HG03520 (cell line): ENCODE data around the gene WIPI1.

Experiments
- ATAC-seq: cut with Tn5 transposase; IDR thresholded peaks from one replicate; pipeline ENCODE4 v1.9.1; 2021; ENCODE audit warnings: mild to moderate bottlenecking, moderate library complexity; ENCODE audit not compliant: unreplicated experiment

Gene WIPI1

DNA sequence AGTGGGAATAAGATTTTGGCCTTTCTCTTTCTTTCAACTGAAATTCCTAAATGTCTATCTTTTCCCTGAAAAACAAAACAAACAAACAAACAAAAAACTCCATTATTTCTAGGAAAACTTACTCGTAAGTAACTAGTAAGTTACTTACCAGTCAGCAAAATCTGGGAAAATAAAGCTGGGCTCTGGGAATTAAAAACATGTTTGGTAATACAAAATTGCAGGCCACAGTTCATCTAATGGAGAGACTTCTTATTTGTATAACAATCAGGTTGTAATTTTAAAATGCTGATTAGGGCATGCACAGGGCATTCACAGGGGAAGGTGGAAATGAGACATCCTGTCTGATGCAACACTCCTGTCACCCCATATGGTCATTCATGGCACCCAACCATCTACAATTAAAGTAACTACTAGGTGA lies 3.8 kb upstream of the WIPI1 start:
- no peak for ATAC-seq

- no peak for ATAC-seq
Measured at GRCh38 chr17:68460715-68461114, 3.4 kb upstream of the WIPI1 start.

GRCh38 chr17:68460146-68460545 lies 2.9 kb upstream of the WIPI1 start:
- no peak for ATAC-seq

GRCh38 chr17:68459037-68459639 lies 1.8 kb upstream of the WIPI1 start:
- peak; percentile 22 for ATAC-seq

- ATAC-seq = no peak
Measured at GRCh38 chr17:68458260-68459036, 1.2 kb upstream of the WIPI1 start.

DNA sequence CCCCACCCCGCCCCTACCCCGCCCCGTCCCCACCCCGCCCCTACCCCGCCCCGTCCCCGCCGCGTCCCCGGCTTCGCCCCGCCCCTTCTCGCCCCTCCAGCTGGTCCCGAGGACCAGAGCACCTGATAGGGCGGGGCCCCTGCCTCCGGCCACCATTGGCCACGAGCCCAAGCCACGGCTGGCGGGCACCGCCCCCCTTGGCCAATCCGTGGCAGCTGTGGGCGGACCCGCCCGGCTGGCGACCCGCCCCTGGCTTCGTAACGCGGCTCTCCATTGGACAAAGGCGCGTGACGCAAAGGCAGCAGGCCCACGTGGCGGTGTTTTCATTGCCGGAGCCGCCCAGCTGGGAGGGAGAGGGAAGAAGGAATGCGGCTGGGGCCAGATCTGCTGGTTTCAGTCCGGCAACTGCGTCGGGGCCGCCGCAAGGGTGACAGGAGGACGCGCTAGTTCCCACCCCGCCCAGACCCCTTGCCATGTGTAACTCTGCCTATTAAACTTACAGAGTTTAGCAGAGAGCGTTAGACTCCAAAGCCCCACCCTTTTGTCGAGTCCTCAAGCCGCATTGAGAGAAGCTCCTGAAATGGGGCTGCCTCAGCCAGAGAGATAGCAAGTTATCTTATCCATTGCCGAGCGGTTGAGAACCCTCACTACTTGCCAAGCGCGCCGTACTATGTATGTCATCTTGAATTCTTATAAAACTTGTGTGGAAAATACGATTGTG lies 403 bp upstream of the WIPI1 start:
- ATAC-seq = peak; percentile 68

DNA sequence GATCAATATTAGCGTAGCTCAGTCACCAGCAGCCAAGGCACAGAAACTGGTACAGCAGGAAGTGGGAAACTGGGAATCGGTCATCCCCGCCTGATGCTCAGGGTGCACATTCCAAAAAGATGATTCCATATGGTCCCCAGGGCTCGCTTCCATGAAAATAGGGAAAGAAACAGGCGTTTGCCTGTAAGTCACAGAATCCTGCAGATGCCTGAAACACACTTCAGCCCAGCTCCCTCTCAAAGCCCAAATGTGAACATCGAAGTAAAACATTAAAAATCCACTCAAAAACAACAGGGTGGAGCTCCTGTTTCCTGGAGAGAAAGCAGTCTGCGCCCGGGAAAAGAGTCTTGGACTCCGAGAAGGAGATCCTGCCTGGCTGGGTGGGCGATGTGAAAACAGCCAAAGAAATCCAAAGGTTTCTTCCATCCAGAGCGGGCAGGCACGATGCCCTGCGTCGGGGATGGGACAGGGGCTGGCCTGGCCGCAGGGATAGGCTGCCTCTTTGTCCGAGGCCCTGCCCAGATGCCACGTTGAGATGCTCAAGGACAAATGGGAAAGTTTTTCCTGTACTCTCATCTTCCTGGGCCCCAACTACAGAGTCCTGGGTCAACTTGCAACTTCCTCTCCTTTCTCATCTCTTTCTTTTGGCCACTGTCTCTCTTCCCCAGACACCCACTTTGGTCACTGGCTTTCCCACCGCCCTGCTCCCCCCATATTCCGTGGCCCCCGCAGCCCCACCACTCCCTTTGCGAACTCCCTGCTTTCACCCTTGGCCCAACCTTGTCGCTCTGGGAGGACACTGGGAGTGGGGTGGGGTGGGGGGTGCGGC lies 743 bp downstream of the WIPI1 start:
- ATAC-seq = no peak

DNA sequence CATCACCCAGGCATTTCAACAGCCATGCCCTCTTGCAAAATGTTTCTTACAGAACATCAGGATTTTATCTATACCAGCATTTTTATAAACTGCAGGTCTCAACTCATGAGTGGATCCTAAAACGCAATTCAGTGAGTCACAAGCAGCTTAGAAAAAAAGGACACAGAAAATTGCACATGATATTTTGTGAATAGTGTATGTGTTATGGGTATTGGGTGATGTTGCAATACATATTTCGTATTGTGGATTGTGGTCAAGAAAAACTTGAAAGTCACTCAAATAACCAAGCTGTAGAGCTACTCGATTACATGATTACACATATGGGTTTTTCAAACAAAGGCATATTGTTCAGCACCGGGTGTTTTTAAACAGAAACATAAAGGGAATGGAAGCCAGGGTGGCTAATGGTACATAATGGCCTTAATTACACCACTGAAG lies 1.4 kb downstream of the WIPI1 start:
- no peak for ATAC-seq

GRCh38 chr17:68453991-68454665 lies 3.2 kb downstream of the WIPI1 start:
- ATAC-seq = no peak

GRCh38 chr17:68452724-68453290 lies 4.5 kb downstream of the WIPI1 start:
- ATAC-seq = no peak

DNA sequence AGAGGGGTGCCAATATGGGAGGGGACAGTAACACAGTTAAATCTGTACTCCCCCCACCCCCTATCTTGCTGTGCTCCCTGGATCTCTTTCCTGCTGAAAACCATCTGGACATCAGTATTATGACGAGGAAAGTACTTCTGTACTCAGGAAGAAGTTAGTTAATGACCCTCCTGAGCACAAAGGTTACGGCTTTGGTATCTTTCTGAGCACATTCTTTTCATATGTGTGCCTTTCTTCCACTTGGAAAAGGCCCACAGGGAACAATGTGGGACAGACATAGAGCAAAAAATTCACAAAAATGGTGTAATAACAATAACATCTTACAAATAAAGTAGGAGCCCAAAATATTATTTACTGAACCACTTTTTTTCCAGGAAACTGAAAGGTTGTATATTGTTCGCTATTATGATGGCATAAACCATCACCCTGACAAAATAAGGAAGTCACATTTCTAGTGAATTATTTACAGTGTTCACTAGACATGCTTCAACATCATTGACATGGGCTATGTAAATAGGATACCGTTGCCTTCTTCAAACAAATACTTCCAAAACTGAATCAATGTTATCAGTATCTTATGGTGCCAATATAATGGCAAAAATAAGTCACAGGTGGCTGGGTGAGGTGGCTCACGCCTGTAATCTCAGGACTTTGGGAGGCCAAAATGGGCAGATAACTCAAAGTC lies 5.5 kb downstream of the WIPI1 start:
- ATAC-seq = no peak

DNA sequence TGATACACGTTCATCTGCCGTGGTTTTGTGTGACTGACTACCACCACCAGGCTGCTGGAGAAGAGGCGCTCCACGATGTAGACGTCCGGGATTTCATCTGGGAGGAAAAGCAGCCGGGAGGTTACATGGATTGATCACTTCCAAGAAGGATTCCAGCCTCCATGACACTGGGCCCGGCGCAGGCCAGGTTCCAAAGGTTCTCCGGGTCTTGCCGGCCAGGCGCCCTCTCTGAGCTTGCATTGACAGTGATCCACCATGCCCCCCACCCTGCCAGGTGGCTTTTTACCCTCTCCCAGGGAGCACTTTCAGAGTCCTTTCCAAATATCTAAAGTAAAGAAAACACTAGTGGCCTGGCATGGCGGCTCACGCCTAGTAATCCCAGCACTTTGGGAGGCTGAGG lies 6.5 kb downstream of the WIPI1 start:
- no peak for ATAC-seq

GRCh38 chr17:68450391-68450790 lies 6.9 kb downstream of the WIPI1 start:
- ATAC-seq = no peak

DNA sequence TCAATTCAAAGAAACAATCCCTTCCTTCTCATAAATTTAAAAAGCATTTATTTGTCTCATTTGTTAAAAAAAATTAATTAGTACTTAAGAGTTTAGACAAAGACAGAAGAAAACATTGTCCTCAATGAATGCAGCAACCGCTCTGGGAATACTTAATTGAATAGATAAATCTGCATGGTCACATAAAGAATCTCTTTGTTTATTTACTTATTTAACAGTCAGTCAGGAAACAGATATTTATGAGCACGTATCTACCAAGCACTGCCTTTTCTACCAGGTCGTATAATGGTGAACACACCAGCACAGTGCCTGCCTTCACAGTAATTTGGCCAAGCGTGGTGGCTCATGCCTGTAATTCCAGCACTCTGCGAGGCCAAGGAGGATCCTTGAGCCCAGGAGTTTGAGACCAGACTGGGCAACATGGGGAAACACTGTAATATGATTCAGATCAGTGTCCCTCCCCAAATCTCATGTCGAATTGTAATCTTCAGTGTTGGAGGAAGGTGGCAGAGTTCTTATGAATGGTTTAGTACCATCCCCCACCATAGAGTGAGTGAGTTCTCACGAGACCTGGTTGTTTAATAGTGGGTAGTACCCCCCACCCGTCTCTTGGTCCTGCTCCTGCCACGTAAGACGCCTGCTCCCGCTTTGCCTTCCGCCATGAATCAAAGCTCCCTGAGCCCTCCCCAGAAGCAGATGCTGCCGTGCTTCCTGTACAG lies 8.1 kb downstream of the WIPI1 start:
- no peak for ATAC-seq

- ATAC-seq = no peak
Measured at GRCh38 chr17:68446626-68447041, 10.7 kb downstream of the WIPI1 start.

DNA sequence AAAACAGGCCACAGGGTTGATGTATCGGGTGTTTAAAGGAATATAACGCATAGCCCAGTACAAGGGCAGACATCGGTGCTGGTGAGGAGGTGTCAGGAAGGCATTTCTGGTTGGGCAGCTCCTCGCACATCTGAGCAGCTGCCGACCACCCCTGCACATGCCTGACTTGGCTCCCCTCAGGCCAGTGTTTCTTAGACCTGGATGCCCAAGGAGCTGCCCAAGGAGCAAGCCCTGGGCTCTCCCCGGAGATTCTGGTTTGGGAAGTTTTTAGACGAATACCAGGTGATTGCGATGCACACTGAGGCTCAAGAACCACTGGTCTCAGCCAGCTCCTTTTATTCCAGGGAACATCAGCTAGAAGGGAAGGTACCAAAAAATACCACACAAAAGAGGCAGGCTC lies 11.6 kb downstream of the WIPI1 start:
- no peak for ATAC-seq

- ATAC-seq = no peak
Measured at GRCh38 chr17:68443972-68444464, 13.3 kb downstream of the WIPI1 start.

DNA sequence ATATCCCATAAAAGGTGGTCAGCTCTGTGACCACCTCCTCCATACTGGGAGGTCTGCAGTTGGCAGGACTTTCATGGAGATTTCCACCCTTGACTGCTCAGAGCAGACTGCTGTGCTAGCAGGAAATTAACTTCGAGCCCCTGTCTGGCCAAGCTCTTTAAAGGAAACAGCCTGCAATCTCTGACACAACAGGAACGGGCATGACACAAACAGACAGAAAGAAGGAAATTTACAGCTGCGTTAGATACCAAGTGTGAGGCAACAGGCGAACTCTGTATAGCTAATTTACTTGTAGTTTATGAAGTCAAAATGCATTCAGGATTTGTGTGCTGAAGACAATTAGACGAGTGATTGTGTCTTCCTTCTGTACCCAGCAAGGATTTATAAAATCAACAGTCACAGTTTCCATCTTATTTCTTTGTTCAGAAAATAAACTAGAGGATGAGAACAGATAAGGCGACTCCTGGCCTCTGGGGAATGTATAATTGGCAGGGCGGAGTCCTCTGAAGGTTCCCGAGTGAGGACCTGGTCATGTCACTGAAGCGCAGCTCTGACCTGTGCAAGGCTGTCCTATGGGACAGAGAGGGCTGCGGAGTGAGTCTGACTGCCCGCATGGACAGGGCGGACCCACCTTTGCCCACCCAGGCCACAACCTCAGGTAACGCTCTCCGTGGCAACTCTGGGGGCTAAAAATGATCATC lies 16.1 kb downstream of the WIPI1 start:
- no peak for ATAC-seq
